ENCODE measurements around the gene EPHB1.

Gene EPHB1

DNA sequence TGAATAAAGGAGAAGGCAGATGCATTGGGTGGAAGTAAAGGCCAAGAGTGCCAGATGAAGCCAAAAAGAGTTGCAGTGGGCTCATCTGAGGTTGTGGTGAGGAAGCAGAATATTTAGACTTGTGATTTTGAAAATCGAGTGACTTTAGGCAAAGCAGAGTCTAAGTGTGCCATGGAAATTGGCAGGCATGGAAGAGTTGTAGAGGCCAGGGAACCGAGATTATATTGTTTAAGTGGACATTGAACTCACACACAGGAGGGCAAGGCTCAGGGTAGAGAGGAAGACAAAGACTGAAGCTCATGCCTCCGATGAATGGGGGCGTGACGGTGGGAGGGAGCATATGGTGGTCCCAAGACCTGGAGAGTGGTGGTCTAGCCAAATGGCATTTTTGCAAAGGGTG lies 347.5 kb downstream of the EPHB1 start:
- DNase-seq: no peak

GRCh38 chr3:135143474-135143873 lies 348.4 kb downstream of the EPHB1 start:
- no peak for DNase-seq

GRCh38 chr3:135145581-135145980 lies 350.5 kb downstream of the EPHB1 start:
- DNase-seq: no peak

- DNase-seq: no peak
Measured at GRCh38 chr3:135147657-135148056, 352.6 kb downstream of the EPHB1 start.

DNA sequence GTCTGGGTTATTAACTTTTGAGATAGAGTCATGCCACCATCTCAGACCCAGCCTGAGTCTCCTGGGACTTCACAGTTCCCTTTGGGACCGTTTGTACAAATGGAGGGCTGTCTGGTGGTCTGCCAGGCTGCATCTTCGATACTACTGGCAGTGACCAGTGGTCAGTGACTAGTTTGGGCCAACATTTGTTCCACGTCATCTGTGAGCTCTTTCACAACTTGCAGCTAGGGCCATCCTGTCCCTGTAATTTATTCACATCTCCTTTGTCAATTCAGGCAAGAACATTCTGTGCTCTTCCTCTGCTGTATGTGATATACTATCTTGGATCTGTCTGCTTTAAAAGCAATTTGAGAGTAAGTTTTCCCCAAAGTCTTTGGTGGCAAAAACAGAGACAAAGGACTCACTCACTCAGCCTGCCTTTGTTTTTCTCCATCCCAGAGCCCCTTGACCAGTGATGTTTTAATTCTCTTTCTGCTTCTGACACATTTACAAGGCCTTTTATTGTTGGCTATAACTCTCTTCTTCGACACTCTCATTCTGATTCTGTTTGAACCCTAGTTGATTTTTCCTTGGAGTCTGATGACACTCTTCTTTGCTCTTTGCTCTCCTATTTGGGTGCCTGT lies 353.4 kb downstream of the EPHB1 start:
- DNase-seq: no peak

- DNase-seq: no peak
Measured at GRCh38 chr3:135149707-135150681, 354.9 kb downstream of the EPHB1 start.

DNA sequence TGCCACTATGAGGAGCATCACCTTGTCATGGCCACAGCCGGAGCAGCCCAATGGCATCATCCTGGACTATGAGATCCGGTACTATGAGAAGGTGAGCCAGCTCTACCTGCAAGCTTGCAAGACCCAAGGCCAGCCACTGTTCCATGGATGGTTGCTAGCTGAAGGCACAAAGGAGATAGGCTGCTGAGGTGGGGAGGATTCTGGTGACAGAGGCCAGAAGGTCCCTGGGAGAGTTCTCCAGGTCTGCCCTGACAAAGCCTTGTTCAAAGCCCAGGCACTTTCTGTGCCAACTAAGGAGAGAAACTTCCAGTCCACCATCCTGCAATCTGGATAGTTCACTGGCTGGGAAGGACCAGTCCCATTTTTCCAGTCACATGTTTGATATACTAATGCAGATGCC lies 359.1 kb downstream of the EPHB1 start:
- no peak for DNase-seq

- DNase-seq: no peak
Measured at GRCh38 chr3:135155228-135155627, 360.2 kb downstream of the EPHB1 start.

GRCh38 chr3:135155791-135156190 lies 360.7 kb downstream of the EPHB1 start:
- DNase-seq: no peak

DNA sequence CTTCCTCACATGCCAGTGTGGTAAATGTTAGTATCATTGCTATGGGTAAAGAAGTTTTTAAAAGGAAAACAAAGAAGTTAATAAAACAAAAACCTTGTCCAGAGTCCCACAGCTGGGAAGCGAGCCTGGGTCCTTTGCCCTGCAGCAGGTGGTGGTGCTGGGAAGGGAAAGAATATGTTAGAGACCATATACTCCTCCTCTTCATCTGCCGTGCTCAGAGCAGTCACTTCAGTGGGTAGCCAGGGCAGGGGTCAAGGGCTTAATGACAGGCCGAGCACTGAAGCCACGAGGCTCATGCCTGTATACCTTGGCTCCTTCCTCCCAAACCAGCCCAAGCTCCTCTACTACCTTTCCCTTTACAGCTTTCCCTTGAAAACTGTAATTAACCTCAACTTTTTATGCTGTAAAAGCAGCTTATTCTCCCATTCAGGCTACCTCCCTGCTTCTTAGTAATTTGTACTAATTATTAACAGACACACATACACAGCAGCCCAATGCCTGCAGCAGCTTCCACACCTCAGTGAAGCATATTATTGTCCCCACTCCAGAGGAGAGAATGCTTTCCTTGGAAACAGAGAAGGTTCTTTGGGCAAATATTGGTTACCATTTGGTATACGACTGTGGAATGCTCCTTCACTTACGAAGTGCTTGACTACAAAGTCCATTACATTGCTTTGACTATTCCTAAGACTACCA lies 362.1 kb downstream of the EPHB1 start:
- DNase-seq: no peak

DNA sequence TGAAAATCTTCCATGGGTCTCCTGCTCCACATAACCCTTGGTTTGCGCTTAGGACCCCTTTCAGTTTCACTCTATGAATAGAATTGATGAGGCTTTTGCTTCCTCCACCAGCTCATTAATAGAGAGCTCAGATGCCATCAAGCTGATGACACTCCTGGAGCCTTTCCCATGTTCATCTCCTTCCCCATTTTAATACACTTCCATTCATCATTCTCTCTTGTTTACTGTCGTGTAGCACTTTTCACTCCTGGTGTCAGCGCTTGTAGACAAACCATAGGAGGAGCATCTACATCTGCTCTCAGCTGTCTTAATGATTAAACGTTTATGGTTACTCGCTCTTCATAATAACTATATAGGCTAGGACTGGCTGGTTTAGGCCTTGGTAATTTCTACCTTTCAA lies 363.5 kb downstream of the EPHB1 start:
- no peak for DNase-seq

DNA sequence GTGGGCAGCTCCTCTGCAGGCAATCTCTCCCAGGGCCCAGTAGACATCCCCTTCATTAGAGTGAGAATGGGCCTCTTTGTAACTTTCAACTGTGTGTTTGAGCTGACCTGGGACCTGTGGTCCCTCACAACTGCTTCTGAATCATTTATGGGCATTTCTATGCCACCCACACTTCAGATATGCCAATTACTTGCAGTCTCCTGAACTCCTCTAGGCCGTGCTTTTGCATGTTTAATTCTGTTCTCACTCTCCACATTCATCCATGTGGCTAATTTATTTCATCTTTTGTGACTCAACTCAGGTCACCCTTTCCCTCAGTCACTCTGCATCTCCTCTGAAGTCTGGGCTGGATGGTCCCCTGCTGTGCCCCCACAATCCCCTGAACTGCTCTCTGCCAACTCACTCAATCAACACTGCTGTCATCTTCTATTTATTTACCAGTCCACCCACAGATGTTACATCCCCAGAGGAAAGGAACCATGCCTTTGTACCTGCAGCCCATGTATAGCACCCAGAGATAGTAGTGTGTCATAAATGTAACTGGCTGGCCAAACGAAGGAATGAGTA lies 364.7 kb downstream of the EPHB1 start:
- DNase-seq: no peak

DNA sequence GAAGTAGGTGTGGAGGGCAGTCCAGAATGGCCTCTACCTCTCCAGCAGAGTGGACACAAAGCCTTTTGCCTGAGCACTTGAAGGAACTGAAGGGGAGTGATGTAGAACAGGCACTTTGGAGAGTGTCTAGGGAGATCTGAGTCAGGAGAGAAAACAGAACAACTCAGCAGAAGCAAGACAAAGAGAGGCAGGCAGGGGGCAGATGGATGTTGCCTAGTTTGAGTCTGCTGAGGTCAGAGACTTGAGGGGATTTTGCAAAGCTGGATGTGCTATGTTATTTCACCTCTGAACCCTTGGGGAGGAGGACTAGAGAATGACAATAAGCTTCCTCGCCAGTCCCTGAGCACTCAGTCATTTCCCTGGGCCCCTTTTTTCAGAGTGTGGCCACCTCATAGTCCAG lies 366.4 kb downstream of the EPHB1 start:
- DNase-seq: no peak

DNA sequence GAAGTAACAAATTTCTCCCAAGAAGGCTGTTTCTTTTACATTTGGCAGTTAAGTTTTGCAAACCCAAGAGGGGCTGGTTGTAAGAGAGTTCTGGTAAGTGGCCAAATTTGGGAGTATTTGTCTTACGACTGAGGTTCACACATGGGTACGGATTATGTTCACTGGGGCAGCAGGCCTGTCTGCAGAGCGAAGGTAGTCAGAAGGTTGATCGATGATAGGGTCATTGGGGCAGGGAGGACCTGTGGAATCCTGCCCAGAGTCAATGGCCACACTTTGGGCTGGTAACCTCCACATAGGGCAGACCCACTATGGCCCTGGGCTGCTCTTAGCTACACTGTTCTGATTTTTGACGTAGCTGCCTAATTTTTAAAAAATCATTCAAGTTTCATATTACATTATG lies 368.6 kb downstream of the EPHB1 start:
- no peak for DNase-seq

DNA sequence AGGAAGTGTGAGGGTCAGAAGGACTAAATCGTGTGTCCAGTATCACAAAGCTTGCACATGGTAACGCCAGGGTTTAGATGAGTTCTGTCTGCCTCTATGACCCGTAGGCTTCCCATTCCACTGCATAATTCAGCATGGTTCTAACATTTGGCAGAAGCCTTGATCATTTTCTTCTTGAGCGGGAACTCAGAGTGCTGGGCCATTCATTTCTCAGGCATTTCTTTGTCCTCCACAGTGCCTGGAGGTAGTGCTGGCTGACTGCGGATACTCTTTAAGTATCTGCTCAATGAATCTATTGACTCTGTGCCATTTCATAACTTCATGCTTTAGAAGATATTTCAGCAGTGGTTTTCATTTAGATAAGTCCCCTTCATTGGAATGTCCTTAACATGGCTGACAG lies 370.2 kb downstream of the EPHB1 start:
- DNase-seq: no peak

- DNase-seq: no peak
Measured at GRCh38 chr3:135166266-135166825, 371.3 kb downstream of the EPHB1 start.

DNA sequence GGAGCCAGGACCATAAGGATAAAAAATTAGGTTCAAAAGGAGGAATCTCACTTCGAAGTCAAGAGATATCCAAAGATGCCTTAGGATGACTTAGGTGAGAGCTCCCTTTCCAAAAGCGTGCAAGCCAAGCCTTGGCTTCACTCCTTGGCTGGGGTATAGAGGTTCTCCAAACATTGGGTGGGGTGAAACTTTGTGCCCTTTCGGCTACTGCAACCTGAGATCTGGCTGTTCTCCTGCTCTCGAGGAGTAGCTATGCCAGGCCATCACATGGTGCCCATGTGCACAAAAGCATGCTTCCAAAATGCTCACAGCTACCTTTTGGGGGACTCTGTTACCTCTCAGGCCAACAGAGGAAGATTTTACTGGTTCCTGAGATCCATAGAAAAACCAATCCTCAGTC lies 373.8 kb downstream of the EPHB1 start:
- DNase-seq: no peak

DNA sequence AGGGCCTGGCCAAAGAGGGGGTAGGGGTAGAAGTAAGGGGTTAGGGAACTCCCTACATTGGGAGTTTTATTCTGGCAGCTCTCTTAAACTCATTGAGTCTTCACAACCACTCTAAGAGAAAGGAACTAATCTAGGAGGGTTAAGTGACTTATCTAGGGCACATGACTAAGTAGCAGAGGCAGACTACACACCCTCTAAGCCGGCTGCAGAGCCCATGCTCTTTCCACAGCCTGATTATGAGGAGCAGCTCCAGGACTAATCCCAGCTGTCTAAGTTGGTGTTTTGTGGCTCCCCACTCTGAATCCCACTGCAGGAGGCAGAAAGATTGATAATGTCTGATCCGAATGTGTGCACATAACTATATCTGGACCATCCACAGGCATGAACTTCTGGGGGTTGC lies 374.6 kb downstream of the EPHB1 start:
- DNase-seq: no peak

- no peak for DNase-seq
Measured at GRCh38 chr3:135170732-135171131, 375.7 kb downstream of the EPHB1 start.

GRCh38 chr3:135172191-135172869 lies 377.3 kb downstream of the EPHB1 start:
- DNase-seq: no peak

DNA sequence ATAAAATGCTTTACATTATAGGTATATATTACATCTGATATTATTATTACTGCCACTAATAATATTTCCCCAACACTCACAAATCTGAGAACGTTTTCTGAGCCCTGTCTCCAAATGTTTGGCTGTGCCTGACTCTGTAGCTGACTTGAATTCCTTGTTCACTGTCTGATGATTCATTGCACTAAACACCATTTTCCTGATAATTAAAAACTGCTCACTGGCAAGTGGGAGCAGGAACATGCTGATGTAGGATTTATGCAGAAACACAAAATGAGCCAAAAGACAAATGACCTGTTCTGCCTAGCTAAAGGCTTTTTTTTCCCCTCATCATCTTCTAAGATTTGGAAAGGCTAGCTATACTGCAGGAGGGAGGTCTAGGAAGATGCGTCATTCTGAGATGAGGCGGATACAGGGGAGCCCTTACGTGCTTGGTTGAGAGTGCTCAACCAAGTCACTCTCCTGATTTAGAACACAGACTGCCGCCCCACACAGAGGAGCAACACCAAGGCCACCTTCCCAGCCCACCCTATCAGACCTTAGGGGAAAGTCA lies 380.7 kb downstream of the EPHB1 start:
- DNase-seq: no peak

GRCh38 chr3:135176881-135177280 lies 381.8 kb downstream of the EPHB1 start:
- DNase-seq: no peak
